Gastroesophageal sphincter (tissue), 4 donors: ENCODE results near the gene SLC25A34. TPM values are rescaled to one million over a fixed set of nuclear protein-coding genes. Genes with fewer than 3 reads are reported as not detected.

Experiments
- ATAC-seq: fragments of 150-250 bp; one replicate; pipeline ENCODE4 v1.9.1; 2016; ENCODE audit warnings: mild to moderate bottlenecking, moderate library complexity
- H3K27ac ChIP-seq, 4 donors: fragments of 200-600 bp; sonication (generic) in 3 of 4; 1 replicate in 3 of 4; 2 replicates in 1 of 4; pipeline ENCODE4 v1.5.1; 2016 to 2019
- H3K27me3 ChIP-seq: fragments of 200-600 bp; sonication (generic); one replicate; pipeline ENCODE4 v1.5.1; 2019
- H3K36me3 ChIP-seq, 2 donors: fragments of 200-600 bp; sonication (generic); one replicate each; pipeline ENCODE4 v1.5.1; 2019; ENCODE audit warnings: control low read depth in 1 of 2
- H3K4me1 ChIP-seq, 3 donors: fragments of 200-600 bp; sonication (generic); 1 replicate in 2 of 3; 2 replicates in 1 of 3; pipeline ENCODE4 v1.5.1; 2016 to 2019; ENCODE audit warnings: control low read depth in 2 of 3
- H3K4me3 ChIP-seq, 2 donors: fragments of 200-600 bp; sonication (generic); one replicate each; pipeline ENCODE4 v1.5.1; 2019; ENCODE audit warnings: mild to moderate bottlenecking in 1 of 2, moderate library complexity in 1 of 2
- H3K9me3 ChIP-seq, 3 donors: fragments of 200-600 bp; sonication (generic); one replicate each; pipeline ENCODE4 v1.5.1; 2017 to 2019; ENCODE audit warnings: control low read depth in 2 of 3
- EP300 ChIP-seq: sonication (generic); formaldehyde crosslinking; IDR thresholded peaks from one replicate; pipeline ENCODE4 v1.6.1; 2017; ENCODE audit warnings: antibody characterized with exemption, mild to moderate bottlenecking
- POLR2A ChIP-seq, 2 donors: fragments of 450-650 bp; IDR thresholded peaks; one replicate each; pipeline ENCODE4 v1.6.1; 2017; ENCODE audit warnings: antibody characterized with exemption in 2 of 2, mild to moderate bottlenecking in 2 of 2, moderate library complexity in 1 of 2
- POLR2AphosphoS5 ChIP-seq: sonication (generic); formaldehyde crosslinking; IDR thresholded peaks from one replicate; pipeline ENCODE4 v1.6.1; 2017; ENCODE audit warnings: antibody characterized with exemption
- WGBS, 2 donors: methylation state at CpG; one replicate each; pipeline ENCODE4 v1.1.5; 2018; ENCODE audit warnings: low coverage in 1 of 2; 5-methylcytosine and 5-hydroxymethylcytosine counted together
- total RNA-seq, 4 donors: library from RNA; depleted of rRNA; stranded (reverse); fragments of >200 nt; gene quantifications; one replicate each; pipeline ENCODE4 v1.1.0, GENCODE V29; 2016
- TF ChIP-seq, protein P1 (sequence below), 4 experiments: fragments of 200-600 bp in 2 of 4; fragments of 450-650 bp in 2 of 4; sonication (generic) in 1 of 4; IDR thresholded peaks; one replicate each; pipeline ENCODE4 v1.5.1; 2017 to 2019; ENCODE audit warnings: antibody characterized with exemption in 4 of 4, mild to moderate bottlenecking in 2 of 4, moderate library complexity in 2 of 4

SLC25A34 gene
- total RNA-seq, 4 donors from 2014 or later = 0.10 to 2.0 (median 1.1) TPM

DNA sequence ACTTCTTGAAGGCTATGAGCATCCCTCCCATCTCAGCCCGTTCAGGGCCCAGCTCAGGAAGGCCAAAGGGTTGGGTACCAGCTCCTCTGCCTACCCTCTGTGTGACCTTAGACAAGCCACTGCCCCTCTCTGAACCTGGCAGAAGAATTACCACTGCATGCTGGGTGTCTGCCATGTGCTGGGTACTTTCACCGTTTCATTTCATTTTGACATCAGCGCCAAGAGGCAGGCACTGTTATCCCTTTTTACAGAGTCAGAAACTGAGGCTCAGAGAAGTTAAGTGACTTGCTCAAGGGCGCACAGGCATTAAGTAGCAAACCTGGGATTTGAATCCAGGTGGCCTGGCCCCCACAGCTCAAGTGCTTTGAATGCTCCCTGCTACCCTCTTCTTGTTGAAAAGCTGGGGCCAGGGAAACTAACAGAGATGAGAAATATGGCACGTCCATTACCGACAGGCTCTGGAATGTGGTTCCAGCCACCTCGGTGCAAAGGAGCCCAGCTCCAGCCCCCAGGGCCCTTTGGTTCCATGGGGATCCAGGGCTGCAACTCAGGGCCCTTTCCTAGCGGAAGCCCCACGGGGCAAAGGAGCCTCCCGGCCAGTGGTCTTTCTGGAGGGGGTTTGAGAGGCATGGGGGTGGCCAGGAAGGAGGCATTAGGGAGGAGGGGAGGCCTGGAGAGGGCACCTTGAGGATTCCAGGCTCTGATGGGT, 12.8 kb downstream of the SLC25A34 start:
- no peaks in the 10 kb centered on the region for H3K9me3 ChIP-seq
- no peak overlapping the region for H3K4me3 ChIP-seq
- H3K4me1 ChIP-seq = peaks cover 0 to 14% (median 0%) of the 10 kb centered on the region in 3 donors
- TF ChIP-seq EP300 (no peak), POLR2A (IDR thresholded peaks at IDR 0.05) (no peak), POLR2AphosphoS5 (no peak)
- TF ChIP-seq, protein P1, sequence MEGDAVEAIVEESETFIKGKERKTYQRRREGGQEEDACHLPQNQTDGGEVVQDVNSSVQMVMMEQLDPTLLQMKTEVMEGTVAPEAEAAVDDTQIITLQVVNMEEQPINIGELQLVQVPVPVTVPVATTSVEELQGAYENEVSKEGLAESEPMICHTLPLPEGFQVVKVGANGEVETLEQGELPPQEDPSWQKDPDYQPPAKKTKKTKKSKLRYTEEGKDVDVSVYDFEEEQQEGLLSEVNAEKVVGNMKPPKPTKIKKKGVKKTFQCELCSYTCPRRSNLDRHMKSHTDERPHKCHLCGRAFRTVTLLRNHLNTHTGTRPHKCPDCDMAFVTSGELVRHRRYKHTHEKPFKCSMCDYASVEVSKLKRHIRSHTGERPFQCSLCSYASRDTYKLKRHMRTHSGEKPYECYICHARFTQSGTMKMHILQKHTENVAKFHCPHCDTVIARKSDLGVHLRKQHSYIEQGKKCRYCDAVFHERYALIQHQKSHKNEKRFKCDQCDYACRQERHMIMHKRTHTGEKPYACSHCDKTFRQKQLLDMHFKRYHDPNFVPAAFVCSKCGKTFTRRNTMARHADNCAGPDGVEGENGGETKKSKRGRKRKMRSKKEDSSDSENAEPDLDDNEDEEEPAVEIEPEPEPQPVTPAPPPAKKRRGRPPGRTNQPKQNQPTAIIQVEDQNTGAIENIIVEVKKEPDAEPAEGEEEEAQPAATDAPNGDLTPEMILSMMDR (IDR thresholded peaks at IDR 0.05) = no peak
- no peaks in the 10 kb centered on the region for H3K27me3 ChIP-seq
- no peak for ATAC-seq
- H3K36me3 ChIP-seq = no peaks in the 10 kb centered on the region
- H3K27ac ChIP-seq = no peak overlapping the region
- 83 to 100% methylated on average over 1 to 2 of the region's 10 CpGs for WGBS, 2 donors

DNA sequence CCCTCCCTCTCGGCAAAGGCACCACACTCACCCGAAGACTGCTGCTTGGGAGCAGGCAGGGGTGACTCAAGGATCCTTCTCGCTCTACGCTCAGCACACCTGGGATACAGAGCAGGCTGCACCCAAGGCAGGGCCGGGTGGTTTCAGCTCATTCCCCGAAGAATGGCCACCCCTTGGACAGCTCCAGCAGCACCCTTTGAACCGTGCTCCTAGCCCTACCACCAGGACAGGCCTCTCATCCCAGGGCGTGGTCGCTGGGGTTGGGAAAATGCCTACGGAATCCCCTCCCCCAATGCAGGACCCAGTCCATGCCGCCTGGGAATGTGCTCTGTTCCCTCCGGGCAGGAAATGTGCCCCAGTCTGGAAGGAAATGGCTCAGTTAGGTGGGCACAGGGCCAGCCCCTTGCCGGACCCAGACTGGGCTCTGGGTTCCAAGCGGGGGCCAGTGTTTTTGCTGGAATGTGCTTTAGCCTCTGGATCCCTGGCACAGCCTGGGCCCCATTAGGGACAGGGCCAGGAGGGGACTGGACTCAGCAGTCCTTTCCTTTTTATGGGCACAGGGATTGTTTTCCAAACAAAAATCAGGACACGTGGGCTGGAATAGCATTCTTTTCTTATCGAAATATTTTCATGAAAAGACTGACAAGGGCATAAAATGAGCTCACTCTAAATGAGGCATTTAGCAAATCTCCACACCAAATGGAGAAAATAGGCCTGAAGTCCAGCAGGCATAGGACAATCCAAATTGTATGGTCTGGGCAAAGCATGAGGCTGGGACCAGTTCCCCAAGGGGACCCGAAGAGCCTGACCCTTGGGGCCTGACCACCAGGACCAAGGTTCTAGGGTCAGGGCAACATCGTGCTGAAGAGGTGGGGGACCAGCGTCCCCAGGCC, 13.6 kb downstream of the SLC25A34 start:
- H3K4me1 ChIP-seq = peaks cover 0 to 14% (median 0%) of the 10 kb centered on the region in 3 donors
- ATAC-seq = peak; percentile 56
- no peak overlapping the region for H3K4me3 ChIP-seq
- 47% methylated on average over 5 of the region's 19 CpGs; no CpG with 5 or more reads in 1 of the 2 donors for WGBS, 2 donors
- no peak for TF ChIP-seq POLR2AphosphoS5
- no peak overlapping the region for H3K27ac ChIP-seq
- no peaks in the 10 kb centered on the region for H3K9me3 ChIP-seq
- H3K36me3 ChIP-seq = no peaks in the 10 kb centered on the region
- H3K27me3 ChIP-seq = no peaks in the 10 kb centered on the region

DNA sequence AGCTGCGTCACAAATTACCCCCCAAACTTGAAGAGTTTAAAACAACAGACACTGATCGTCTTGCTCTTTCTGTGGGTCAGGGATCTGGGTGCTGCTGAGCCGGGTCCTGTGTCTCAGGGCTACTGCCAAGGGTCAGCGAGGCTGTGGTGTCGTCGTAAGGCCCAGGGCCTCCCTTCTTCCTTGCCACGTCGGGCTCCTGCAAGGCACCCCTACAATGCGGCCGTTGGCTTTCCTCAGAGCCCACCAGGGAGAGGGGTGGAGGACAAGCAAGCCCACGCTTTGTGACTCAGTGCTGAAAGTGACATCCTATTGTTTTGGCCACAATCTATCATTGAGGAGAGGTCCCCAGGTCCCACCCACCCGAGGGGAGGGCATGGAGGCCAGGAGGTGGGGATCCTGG, 14.9 kb downstream of the SLC25A34 start:
- WGBS, 2 donors = 91 to 100% methylated on average over 2 to 4 of the region's 12 CpGs
- Histone ChIP-seq H3K27ac (no peak overlapping the region), H3K27me3 (no peaks in the 10 kb centered on the region), H3K4me3 (no peak overlapping the region), H3K36me3 (no peaks in the 10 kb centered on the region), H3K9me3 (no peaks in the 10 kb centered on the region), H3K4me1 (peaks cover 0 to 18% (median 0%) of the 10 kb centered on the region in 3 donors)
- TF ChIP-seq, protein P1 (IDR thresholded peaks at IDR 0.05) = no peak
- TF ChIP-seq POLR2AphosphoS5 (no peak), POLR2A (IDR thresholded peaks at IDR 0.05) (no peak), EP300 (no peak)
- no peak for ATAC-seq

DNA sequence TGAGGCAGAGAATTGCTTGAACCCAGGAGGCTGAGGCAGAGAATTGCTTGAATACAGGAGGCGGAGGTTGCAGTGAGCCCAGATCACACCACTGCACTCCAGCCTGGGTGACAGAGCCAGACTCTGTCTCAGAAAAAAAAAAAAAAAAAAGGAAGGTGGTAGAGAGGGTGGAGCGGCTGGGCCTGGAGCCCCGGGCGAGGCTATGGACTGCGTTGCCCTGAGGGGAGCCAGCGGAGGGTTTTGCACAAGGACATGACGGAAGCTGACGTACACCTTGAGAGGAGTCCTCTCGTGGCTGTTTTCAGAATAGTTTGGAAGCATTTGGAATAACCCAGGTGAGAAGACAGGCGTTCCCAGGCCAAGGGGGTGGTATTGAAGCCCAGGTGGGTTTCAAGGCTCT, 15.7 kb downstream of the SLC25A34 start:
- TF ChIP-seq EP300 = no peak
- no peak for TF ChIP-seq POLR2AphosphoS5
- TF ChIP-seq POLR2A (IDR thresholded peaks at IDR 0.05) = no peak
- TF ChIP-seq, protein P1 (IDR thresholded peaks at IDR 0.05) = no peak
- no peak for ATAC-seq
- Histone ChIP-seq H3K36me3 (no peaks in the 10 kb centered on the region), H3K4me1 (peaks cover 0 to 24% (median 0%) of the 10 kb centered on the region in 3 donors), H3K4me3 (no peak overlapping the region), H3K27ac (no peak overlapping the region), H3K9me3 (no peaks in the 10 kb centered on the region), H3K27me3 (no peaks in the 10 kb centered on the region)
- WGBS, 2 donors = 87 to 94% methylated on average over 3 to 9 of the region's 10 CpGs

DNA sequence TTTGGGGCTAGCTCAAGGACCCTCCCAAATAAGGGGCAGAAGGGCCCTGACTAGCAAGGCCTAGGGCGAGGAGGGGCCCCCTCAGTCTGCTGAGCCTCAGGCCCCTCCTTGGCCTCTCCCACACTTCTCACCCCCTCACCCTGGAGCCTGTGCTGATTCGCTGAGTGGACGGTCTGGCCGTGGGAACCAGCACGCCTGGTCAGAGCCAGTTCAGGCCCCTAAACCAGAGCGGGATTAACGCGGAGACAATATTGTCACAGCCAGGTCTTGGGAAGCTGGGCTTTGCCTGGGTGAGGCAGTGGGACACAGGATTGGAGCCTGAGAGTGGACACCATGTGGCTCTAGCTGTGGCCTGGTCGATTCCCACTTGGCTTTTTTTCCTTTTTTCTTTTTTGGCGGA, 17.7 kb downstream of the SLC25A34 start:
- ATAC-seq = no peak
- no peak overlapping the region for H3K27ac ChIP-seq
- 67 to 88% methylated on average over 1 to 5 of the region's 10 CpGs for WGBS, 2 donors

More for the DNA sequence above, 17.7 kb downstream of the SLC25A34 start:
- H3K4me1 ChIP-seq = peaks cover 0 to 44% (median 14%) of the 10 kb centered on the region in 3 donors
- H3K27me3 ChIP-seq = peaks cover 7% of the 10 kb centered on the region
- H3K36me3 ChIP-seq = no peaks in the 10 kb centered on the region
- H3K9me3 ChIP-seq = no peaks in the 10 kb centered on the region
- TF ChIP-seq, protein P1 (IDR thresholded peaks at IDR 0.05) = no peak
- TF ChIP-seq POLR2A (IDR thresholded peaks at IDR 0.05) (no peak), POLR2AphosphoS5 (no peak), EP300 (no peak)
- no peak overlapping the region for H3K4me3 ChIP-seq
